Neuron (in vitro differentiated cells): ENCODE measurements around the gene TAS2R40.
"Not testable (repeated sequence)": the region's sequence is repeated elsewhere in the genome, so short reads cannot be mapped to it uniquely, and the experiment has no call there.

Experiments used
- H2AFZ ChIP-seq: one replicate; pipeline ENCODE4 v1.6.1; 2013; ENCODE audit warnings: low read depth, mild to moderate bottlenecking, inconsistent platforms, low read length, moderate library complexity
- H3K27me3 ChIP-seq: one replicate; pipeline ENCODE4 v1.6.1; 2013; ENCODE audit warnings: low read length; ENCODE audit not compliant: insufficient read depth
- H3K36me3 ChIP-seq: one replicate; pipeline ENCODE4 v1.6.1; 2013; ENCODE audit warnings: low read length; ENCODE audit not compliant: insufficient read depth
- H3K4me1 ChIP-seq: one replicate; pipeline ENCODE4 v1.6.1; 2013; ENCODE audit warnings: low read length; ENCODE audit not compliant: insufficient read depth
- H3K4me3 ChIP-seq: 2 replicates; pipeline ENCODE4 v1.5.1; 2013; ENCODE audit warnings: mild to moderate bottlenecking, low read length, moderate library complexity
- H3K9me3 ChIP-seq: one replicate; pipeline ENCODE4 v1.6.1; 2013; ENCODE audit warnings: low read length

Gene TAS2R40

GRCh38 chr7:143263266-143264195 is 41.7 kb downstream of the TAS2R40 start, which contains the start of gene GSTK1:
Gene GSTK1, plus strand, starts transcription at chr7:143263441. Its CDS starts 73 bp downstream, at chr7:143263514.
- no peaks in the 10 kb centered on the region for H3K27me3 ChIP-seq

GRCh38 chr7:143264196-143264568 is 42.3 kb downstream of the TAS2R40 start:
- H3K4me3 ChIP-seq: peak overlapping the region; percentile 65
- H3K4me1 ChIP-seq, H3K9me3 ChIP-seq, H3K36me3 ChIP-seq, H3K27me3 ChIP-seq, H2AFZ ChIP-seq: not testable (repeated sequence)

More at GRCh38 chr7:143263266-143264195, 41.7 kb downstream of the TAS2R40 start, which contains the start of gene GSTK1:
- H3K4me3 ChIP-seq: peak within 1 kb of the TSS; percentile 65
- H3K36me3 ChIP-seq: peaks cover 3% of the 10 kb centered on the region
- H2AFZ ChIP-seq: peak within 1 kb of the TSS; percentile 68
- H3K9me3 ChIP-seq: no peaks in the 10 kb centered on the region
- H3K4me1 ChIP-seq: no peaks in the 10 kb centered on the region

- no peaks in the 10 kb centered on the region for H3K27me3 ChIP-seq
- no peak overlapping the region for H3K4me3 ChIP-seq
- H3K4me1 ChIP-seq: no peaks in the 10 kb centered on the region
- no peaks in the 10 kb centered on the region for H3K9me3 ChIP-seq
- H2AFZ ChIP-seq: no peak overlapping the region
- H3K36me3 ChIP-seq: peaks cover 8% of the 10 kb centered on the region
These were observed 43.3 kb downstream of the TAS2R40 start for GRCh38 chr7:143265017-143265693.

- no peaks in the 10 kb centered on the region for H3K4me1 ChIP-seq
- H3K36me3 ChIP-seq: peaks cover 8% of the 10 kb centered on the region
- H3K27me3 ChIP-seq: no peaks in the 10 kb centered on the region
- H3K9me3 ChIP-seq: no peaks in the 10 kb centered on the region
- no peak overlapping the region for H2AFZ ChIP-seq
- no peak overlapping the region for H3K4me3 ChIP-seq
These were observed 47.4 kb downstream of the TAS2R40 start for GRCh38 chr7:143269251-143269650.

- Histone ChIP-seq H3K9me3 (no peaks in the 10 kb centered on the region), H3K4me3 (no peak overlapping the region), H3K36me3 (peaks cover 8% of the 10 kb centered on the region), H2AFZ (no peak overlapping the region), H3K4me1 (no peaks in the 10 kb centered on the region), H3K27me3 (no peaks in the 10 kb centered on the region)
These were observed 49.4 kb downstream of the TAS2R40 start for GRCh38 chr7:143271240-143271639.
